K562 (cell line): ENCODE measurements around the gene CCDC71L. TPM values are rescaled to one million over a fixed set of nuclear protein-coding genes. Genes with fewer than 3 reads are reported as not detected.
A peak's percentile ranks its signal among the peaks of the same experiment; 100 is the strongest.

ENCODE experiments used
- DMBX1 ChIP-seq: fragments of 250-450 bp; sonication (Bioruptor Pico); IDR thresholded peaks from 2 replicates; pipeline ENCODE4 v1.8.0; 2022; ENCODE audit warnings: inconsistent platforms, mild to moderate bottlenecking, moderate library complexity, borderline replicate concordance
- DPF2 ChIP-seq: fragments of 450-650 bp; IDR thresholded peaks from 2 replicates; pipeline ENCODE4 v1.6.1; 2016
- MAFK ChIP-seq: IDR thresholded peaks from 2 replicates; pipeline ENCODE4 v1.6.1; 2011; ENCODE audit warnings: low read length, improper control_type of control experiment
- NONO ChIP-seq, 2 experiments: fragments of 200-400 bp in 1 of 2; fragments of 450-650 bp in 1 of 2; formaldehyde crosslinking in 1 of 2; IDR thresholded peaks; 2 replicates each; pipeline ENCODE4 v1.6.1; 2017; ENCODE audit warnings: low read depth in 2 of 2, mild to moderate bottlenecking in 2 of 2, moderate library complexity in 2 of 2, low read length in 1 of 2
- polyA plus RNA-seq, 8 experiments: library from polyadenylated mRNA; depleted of rRNA in 4 of 8; stranded (reverse) in 5 of 8; unstranded in 3 of 8; fragments of >200 nt; fragmentation: Nextera tagmentation in 2 of 8; fragmentation: Illumina TruSeq in 1 of 8; extraction: Ambion mirVana in 2 of 8; extraction: Trizol in 1 of 8; gene quantifications; 2 replicates each; pipeline versions ENCODE4 v1.2.1 to v1.2.3, GENCODE V29; 2011 to 2014; ENCODE audit warnings: inconsistent platforms in 1 of 8, missing spikeins in 1 of 8
- total RNA-seq, 7 experiments: library from RNA; depleted of rRNA in 6 of 7; stranded (reverse); fragments of >200 nt in 6 of 7; fragmentation: Illumina TruSeq in 2 of 7; extraction: Trizol in 2 of 7; gene quantifications; 2 replicates each; pipeline versions ENCODE4 v1.2.1 to v1.2.3, GENCODE V29; 2011 to 2021; ENCODE audit warnings: low replicate concordance in 1 of 7
- TF ChIP-seq, protein P1 (sequence below): fragments of 450-650 bp; IDR thresholded peaks from 2 replicates; pipeline ENCODE4 v1.6.1; 2018; ENCODE audit warnings: mild to moderate bottlenecking, low read depth; ENCODE audit not compliant: partially characterized antibody
- TF ChIP-seq, protein P2 (sequence below): fragments of 250-450 bp; sonication (Bioruptor Pico); IDR thresholded peaks from 2 replicates; pipeline ENCODE4 v1.4.0; 2020; ENCODE audit warnings: mild to moderate bottlenecking
- TF ChIP-seq, protein P3 (sequence below): fragments of 450-650 bp; conservative IDR thresholded peaks from 2 replicates; pipeline ENCODE4 v1.6.1; 2016; ENCODE audit warnings: missing genetic modification characterization, low read depth, mild to moderate bottlenecking, missing compliant biosample characterization, moderate library complexity
- TF ChIP-seq, protein P4 (sequence below): fragments of 450-650 bp; IDR thresholded peaks from 2 replicates; pipeline ENCODE4 v1.6.1; 2016; ENCODE audit warnings: low read depth, mild to moderate bottlenecking, moderate library complexity
- TF ChIP-seq, protein P5 (sequence below): fragments of 450-650 bp; IDR thresholded peaks from 2 replicates; pipeline ENCODE4 v1.7.1; 2018; ENCODE audit warnings: mild to moderate bottlenecking, low read depth; ENCODE audit not compliant: partially characterized antibody

The CCDC71L gene
- total and polyA plus RNA-seq, 9 of the 15 experiments (the other 6 are each of a cell fraction or from before 2014, with no cell fraction given), result 5.7 to 108 (median 25.4) TPM

DNA sequence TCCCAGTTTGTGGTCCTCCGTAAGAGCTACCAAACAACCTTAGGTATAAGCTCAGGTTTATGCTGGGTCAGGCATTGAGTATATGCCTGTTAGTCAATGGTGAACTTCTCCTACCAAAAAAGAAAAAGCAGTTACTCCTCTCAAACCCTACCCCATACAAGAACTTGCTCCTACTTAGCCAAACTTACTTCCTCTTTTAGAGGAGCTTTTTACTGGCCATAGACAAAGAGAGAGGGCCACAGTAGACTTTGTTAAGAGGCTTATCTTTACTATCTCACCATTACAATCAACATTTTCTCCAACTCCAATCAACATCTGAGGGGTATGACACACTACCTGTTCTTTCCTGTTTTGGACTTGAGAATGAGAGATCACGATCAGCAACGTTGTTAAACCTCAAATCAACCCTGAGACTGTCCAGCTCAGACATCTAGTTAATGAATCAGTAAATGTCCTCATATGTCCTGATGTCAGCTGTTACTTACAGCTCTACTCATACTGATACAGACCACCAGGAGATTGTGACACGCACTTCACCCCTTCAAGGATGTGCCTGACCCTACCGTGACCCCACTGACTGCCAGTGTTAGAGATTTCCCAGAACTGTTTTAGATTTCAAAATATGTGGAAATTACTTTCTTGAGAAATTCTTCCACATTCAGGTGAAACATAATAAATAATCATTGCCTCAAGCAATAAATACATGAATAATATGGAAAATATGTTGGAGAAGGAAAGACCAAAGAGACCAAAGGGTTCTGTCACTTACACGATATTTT is 18.4 kb upstream of the CCDC71L start (continued):
- TF ChIP-seq, protein P1, sequence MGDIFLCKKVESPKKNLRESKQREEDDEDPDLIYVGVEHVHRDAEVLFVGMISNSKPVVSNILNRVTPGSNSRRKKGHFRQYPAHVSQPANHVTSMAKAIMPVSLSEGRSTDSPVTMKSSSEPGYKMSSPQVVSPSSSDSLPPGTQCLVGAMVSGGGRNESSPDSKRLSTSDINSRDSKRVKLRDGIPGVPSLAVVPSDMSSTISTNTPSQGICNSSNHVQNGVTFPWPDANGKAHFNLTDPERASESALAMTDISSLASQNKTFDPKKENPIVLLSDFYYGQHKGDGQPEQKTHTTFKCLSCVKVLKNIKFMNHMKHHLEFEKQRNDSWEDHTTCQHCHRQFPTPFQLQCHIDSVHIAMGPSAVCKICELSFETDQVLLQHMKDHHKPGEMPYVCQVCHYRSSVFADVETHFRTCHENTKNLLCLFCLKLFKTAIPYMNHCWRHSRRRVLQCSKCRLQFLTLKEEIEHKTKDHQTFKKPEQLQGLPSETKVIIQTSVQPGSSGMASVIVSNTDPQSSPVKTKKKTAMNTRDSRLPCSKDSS, result no peak
- TF ChIP-seq DPF2 (peak; percentile 96), DMBX1 (peak; percentile 19; the same call in 1 of the 2 replicates), MAFK (0 out of 2 replicates have a peak, but pooled peaks have one; percentile 1), NONO (IDR thresholded peaks at IDR 0.05; ENCODE audit: low read depth in 2 of 2, low read length in 1 of 2) (peak in 1 of 2 experiments; percentile 87; a peak in 2 of 4 replicates)
- TF ChIP-seq, protein P2, sequence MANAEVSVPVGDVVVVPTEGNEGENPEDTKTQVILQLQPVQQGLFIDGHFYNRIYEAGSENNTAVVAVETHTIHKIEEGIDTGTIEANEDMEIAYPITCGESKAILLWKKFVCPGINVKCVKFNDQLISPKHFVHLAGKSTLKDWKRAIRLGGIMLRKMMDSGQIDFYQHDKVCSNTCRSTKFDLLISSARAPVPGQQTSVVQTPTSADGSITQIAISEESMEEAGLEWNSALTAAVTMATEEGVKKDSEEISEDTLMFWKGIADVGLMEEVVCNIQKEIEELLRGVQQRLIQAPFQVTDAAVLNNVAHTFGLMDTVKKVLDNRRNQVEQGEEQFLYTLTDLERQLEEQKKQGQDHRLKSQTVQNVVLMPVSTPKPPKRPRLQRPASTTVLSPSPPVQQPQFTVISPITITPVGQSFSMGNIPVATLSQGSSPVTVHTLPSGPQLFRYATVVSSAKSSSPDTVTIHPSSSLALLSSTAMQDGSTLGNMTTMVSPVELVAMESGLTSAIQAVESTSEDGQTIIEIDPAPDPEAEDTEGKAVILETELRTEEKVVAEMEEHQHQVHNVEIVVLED (CRISPR knock-in tag), result 0 out of 2 replicates have a peak, but pooled peaks have one; percentile 28
- TF ChIP-seq, protein P3, sequence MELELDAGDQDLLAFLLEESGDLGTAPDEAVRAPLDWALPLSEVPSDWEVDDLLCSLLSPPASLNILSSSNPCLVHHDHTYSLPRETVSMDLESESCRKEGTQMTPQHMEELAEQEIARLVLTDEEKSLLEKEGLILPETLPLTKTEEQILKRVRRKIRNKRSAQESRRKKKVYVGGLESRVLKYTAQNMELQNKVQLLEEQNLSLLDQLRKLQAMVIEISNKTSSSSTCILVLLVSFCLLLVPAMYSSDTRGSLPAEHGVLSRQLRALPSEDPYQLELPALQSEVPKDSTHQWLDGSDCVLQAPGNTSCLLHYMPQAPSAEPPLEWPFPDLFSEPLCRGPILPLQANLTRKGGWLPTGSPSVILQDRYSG (tag), result peak; percentile 69; the same call in 1 of the 2 replicates
- TF ChIP-seq, protein P4, sequence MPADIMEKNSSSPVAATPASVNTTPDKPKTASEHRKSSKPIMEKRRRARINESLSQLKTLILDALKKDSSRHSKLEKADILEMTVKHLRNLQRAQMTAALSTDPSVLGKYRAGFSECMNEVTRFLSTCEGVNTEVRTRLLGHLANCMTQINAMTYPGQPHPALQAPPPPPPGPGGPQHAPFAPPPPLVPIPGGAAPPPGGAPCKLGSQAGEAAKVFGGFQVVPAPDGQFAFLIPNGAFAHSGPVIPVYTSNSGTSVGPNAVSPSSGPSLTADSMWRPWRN, result peak; percentile 67; the same call in 1 of the 2 replicates
- TF ChIP-seq, protein P5, sequence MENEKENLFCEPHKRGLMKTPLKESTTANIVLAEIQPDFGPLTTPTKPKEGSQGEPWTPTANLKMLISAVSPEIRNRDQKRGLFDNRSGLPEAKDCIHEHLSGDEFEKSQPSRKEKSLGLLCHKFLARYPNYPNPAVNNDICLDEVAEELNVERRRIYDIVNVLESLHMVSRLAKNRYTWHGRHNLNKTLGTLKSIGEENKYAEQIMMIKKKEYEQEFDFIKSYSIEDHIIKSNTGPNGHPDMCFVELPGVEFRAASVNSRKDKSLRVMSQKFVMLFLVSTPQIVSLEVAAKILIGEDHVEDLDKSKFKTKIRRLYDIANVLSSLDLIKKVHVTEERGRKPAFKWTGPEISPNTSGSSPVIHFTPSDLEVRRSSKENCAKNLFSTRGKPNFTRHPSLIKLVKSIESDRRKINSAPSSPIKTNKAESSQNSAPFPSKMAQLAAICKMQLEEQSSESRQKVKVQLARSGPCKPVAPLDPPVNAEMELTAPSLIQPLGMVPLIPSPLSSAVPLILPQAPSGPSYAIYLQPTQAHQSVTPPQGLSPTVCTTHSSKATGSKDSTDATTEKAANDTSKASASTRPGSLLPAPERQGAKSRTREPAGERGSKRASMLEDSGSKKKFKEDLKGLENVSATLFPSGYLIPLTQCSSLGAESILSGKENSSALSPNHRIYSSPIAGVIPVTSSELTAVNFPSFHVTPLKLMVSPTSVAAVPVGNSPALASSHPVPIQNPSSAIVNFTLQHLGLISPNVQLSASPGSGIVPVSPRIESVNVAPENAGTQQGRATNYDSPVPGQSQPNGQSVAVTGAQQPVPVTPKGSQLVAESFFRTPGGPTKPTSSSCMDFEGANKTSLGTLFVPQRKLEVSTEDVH, result peak; percentile 74
